Renal cortex interstitium (tissue), 11 donors: ENCODE results near the gene ZNF521. TPM values are rescaled to one million over a fixed set of nuclear protein-coding genes. Genes with fewer than 3 reads are reported as not detected.

Experiments
- DNase-seq, 11 donors: peaks; one replicate each; pipeline ENCODE4 v3.0.0-alpha.2; 2013; ENCODE audit warnings: low read depth in 9 of 11, low spot score in 4 of 11; ENCODE audit errors: extremely low read depth in 1 of 11
- polyA plus RNA-seq, 3 donors: library from polyadenylated mRNA; unstranded; fragments of 120-200 nt; gene quantifications; one replicate each; pipeline ENCODE4 v1.2.1, GENCODE V29; 2013; ENCODE audit not compliant: insufficient read length in 3 of 3

The ZNF521 gene
- polyA plus RNA-seq, 3 donors = 35.1 to 44.2 (median 39.0) TPM

DNA sequence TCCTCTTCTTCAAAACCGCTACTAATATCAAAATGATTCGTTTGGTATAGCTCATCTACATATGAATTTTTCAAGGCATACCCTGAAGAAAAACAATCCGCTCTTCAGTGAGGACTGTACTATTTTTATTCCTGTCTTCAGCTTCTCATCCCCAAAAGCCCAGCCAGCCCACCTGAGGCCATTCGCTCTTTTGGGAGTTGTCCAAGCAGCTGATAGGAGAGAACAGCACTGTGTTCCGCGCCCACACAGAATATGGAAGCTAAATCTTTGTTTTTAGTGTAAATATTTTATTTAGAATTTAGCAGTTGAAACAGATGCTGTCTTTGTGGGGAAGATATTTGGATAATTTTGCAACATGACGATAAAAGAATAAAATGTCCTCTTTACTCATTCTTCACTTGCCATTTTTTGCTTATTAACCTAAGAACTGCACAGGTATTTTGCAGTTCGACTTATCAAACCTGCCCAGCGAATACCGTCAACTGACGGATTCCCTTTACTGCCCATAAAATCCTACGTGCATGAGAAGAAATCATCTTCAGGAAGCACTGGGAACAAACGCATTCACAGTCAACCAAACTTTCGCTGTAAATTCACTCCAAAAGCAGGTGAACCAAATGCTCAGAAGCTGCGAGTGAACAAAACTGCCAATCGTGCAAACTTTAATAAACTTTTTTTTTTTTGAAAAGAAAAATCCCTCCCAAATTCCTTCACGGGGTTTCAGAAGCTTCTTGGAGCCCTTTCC is 3.4 kb downstream of the ZNF521 start:
- DNase-seq = no peak

GRCh38 chr18:25346561-25346960 is 5.4 kb downstream of the ZNF521 start:
- no peak for DNase-seq

- DNase-seq = no peak
Observed at GRCh38 chr18:25345081-25345866, 6.7 kb downstream of the ZNF521 start.

DNA sequence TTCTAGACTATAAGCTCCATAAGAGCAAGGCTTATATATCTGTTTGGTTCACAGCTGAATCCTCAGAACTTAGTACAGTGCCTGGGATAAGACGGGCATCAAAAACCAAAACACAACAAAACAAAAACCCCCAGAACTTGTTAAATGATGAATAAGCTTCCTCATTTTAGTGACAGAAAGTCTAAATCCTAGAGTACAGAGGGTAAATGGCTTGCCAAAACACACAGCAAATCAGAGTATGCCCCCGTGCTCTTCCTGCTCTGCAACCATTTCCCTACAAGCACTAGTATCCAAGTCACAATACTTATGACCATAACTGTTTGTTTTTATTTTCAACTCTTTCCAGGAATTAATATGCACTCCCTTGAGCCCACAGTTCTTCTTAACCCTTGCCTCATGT is 10.1 kb downstream of the ZNF521 start:
- no peak for DNase-seq

DNA sequence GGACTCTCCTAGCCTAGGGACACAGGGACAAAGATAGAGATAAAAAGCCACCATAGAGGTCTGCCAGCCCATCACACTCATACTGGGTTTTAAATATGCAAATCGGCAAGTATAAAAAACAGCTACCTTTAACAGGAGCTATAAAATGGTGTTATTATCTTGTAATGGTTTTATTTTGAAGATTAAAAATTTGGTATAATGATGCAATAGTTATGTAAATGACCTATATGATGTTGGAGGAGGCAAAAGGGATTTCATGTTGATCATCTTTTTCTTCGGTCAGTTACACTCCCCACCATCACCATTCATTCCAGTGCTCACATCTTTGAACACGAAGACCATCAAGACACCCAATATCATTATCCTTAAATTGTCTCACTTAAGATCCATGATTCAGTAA is 11.2 kb downstream of the ZNF521 start:
- DNase-seq = no peak

- DNase-seq = no peak
Observed at GRCh38 chr18:25335676-25336075, 16.3 kb downstream of the ZNF521 start.

DNA sequence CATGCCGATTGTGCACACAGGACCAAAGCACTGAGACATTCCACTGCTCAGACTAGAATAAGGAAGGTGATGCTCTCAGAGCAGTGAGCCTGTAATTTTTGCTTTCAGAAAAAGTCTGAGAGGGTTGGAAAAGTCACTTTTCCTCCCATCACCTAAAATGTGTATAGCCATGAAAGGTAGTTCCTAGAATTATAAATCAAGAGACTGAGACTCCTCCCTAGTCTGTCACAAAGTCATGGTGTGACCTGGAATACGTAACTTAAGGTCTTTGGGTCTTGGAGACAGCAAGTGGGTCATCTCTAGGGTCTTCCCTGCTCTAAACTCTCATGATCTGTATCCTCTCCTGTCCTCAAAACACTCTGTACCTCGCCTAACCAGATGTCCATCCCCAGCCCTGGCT is 16.9 kb downstream of the ZNF521 start:
- no peak for DNase-seq

DNA sequence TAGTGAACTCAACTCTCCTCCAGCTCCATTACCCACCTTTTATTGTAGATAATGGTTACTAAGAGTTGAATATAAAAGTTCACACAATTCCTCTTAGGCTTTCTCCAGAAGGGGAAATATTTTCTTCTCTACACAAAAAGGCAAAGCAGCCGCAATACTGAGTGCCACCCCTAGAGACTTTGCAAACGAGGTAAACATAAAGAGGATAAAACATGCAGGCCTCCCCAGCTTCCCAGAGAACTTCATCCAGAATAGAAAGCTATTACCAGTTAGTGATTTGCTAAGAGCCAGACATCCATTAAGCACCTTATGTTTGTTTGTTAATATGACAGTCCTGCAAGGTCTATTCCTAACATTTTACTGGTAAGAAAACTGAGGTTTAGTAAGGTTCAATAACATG is 17.4 kb downstream of the ZNF521 start:
- no peak for DNase-seq

GRCh38 chr18:25332002-25332401 is 20.0 kb downstream of the ZNF521 start:
- DNase-seq = no peak

- no peak for DNase-seq
Observed at GRCh38 chr18:25329783-25330182, 22.2 kb downstream of the ZNF521 start.

DNA sequence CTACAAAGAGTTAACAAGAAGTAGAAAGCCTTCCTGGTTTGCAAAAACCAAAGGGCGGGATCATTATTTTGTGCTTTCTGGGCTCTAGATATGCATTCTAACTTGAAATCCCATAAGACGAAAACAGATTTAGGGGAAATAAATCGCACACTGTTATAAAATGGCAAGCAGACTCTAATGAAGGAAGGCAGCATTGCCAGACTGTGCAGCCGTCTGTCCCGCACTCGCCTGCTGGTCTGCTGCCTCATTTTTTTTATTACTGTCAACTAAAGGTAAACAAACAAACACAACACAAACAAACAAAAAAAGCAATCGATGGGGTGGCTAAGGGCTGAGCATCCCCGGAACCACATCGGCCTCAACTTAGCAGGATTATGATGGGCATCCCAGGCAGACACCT is 24.4 kb downstream of the ZNF521 start:
- no peak for DNase-seq

DNA sequence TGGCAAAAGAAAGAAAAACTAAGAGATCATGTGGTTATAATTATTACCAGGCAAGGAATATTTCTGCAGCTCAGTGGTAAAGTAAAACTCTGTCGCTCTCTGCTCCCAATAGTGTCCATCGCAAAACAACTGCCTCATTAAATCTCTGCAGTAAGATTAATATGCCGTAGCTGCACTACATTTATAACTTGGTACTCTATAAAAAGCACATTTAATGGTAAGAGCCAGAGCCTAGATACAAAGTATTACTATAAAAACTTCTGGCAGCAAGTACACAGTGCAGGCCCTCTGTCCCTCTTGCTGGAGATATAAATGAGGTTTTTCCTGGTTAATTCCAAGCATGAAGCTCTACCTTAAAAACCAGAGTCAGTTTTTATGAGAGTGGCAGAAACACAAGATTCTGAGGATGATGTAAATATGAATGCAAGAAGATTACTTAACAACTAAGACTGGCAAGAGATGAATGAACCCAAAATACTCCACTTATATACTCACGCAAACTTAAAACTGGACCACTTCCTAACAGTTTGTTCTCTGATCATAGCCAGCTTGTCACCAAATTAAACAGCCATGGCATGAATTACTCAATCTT is 25.5 kb downstream of the ZNF521 start:
- no peak for DNase-seq

GRCh38 chr18:25322806-25323205 is 29.2 kb downstream of the ZNF521 start:
- DNase-seq = no peak

- peak in 7 of 11 donors; percentile 13 to 54 (median 27) for DNase-seq
Observed at GRCh38 chr18:25316381-25317018, 35.5 kb downstream of the ZNF521 start.

GRCh38 chr18:25314838-25315190 is 37.2 kb downstream of the ZNF521 start:
- DNase-seq = no peak

DNA sequence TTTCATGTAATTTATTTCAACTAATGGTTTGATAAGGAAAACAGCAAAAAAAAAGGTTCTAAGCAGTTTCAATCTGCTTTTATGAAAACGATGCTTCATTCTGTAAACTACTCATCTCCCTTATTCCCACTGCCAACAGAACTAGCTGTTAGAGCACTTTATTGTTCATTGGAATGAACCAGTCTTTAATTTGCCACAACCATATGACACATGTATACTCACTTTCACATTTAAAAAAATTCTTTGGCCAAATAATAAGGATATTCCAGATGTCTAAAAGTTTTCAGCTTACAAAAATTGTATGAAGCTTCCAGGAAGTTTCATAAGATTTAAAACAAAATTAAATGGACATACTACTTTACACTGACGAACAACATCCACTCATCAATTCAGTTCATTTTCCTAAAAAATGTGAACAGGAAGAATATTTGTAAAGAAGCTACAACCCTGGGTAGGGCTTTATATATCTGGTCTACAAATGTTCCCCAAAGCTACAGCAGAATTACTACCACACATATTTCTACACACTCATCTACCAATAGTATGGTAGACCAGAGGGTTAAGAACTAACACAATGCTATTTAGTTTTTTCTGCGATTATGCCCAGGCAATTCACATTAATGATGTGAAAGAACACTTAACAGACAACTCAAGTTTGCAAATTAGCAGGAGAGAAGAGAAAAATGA is 37.7 kb downstream of the ZNF521 start:
- no peak for DNase-seq

DNA sequence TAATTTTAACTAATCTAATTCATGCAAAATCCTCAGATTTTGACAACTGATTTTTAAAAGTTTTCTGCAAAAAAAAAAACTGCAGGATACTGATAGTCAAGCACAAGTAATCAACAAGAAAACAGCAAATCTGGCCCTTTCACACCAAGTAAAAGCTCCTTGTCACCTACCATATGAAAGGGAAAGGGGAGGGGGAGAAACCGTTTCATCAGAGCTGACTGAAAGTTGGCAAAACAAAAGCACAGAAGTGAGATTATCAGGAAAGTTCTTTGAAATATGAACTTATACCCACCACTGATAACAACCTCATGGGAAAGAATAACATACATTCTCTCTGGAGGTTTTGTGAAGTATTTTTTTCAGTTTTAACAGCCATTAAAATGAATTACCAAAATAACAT is 38.7 kb downstream of the ZNF521 start:
- DNase-seq = no peak

DNA sequence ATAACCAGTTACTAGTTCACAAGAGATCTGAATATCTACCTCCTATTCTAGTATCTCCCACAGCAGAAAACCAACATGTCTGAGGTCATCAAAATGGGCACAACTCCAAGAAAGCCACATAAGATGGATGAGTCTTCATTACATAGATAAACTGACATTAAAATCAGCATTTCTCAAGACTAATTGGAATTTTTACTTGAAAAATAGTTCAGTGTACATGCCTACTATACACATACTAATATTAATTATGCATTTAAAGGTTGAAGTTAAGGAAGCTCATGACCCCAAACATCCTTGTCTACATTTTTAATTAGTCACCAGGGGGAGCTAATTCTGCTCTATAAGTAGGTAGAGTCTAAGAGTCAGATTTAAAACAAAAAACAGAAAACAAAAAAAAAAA is 41.9 kb downstream of the ZNF521 start:
- DNase-seq = no peak

DNA sequence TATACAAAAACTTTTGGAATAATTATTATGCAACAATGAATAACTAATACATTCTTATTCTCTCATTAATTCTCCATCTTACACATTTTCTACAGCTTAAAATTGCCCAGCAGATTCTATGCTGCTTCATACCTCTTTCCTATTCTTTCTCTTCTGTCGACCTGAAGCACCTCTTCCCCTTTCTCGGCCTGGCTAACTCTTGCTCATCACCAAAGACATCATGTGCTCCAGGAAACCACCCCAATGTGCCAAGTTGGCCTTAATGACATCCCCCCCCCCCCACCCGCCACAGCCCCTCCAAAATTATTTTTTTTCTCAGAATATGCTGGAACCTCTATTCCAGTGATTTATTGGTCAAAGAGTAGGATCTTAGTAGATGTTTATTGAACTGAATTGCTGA is 43.6 kb downstream of the ZNF521 start:
- DNase-seq = no peak
